ENCODE measurements around the gene TIAM1.
A peak's percentile ranks its signal among the peaks of the same experiment; 100 is the strongest.

Gene TIAM1

GRCh38 chr21:31356440-31356839 lies 12.4 kb upstream of the TIAM1 start:
- DNase-seq (ENCODE audit: low read depth in 4 of 4, low spot score in 1 of 4) = no peak

GRCh38 chr21:31354604-31355443 lies 10.8 kb upstream of the TIAM1 start:
- DNase-seq (ENCODE audit: low read depth in 4 of 4, low spot score in 1 of 4) = peak; percentile 47 to 69 (median 54)

GRCh38 chr21:31354122-31354521 lies 10.1 kb upstream of the TIAM1 start:
- DNase-seq (ENCODE audit: low read depth in 4 of 4, low spot score in 1 of 4) = no peak

- DNase-seq (ENCODE audit: low read depth in 4 of 4, low spot score in 1 of 4) = no peak
These were observed 8.8 kb upstream of the TIAM1 start for GRCh38 chr21:31352836-31353235.

DNA sequence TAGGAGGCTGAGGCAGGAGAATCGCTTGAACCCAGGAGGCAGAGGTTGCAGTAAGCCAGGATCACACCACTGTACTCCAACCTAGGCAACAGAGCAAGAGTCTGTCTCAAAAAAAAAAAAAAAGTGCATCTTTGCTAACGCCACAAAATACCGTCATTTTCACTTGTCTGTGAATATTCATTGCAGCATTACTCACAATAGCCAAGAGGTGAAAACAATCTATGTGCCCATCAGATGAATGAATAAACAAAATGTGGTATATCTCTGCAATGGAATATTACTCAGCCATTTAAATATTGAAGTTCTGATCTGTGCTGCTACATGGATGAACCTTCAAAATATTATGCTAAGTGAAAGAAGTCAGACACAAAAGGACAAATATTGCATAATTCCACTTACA lies 7.9 kb upstream of the TIAM1 start:
- no peak for DNase-seq (ENCODE audit: low read depth in 4 of 4, low spot score in 1 of 4)

GRCh38 chr21:31351438-31351837 lies 7.4 kb upstream of the TIAM1 start:
- no peak for DNase-seq (ENCODE audit: low read depth in 4 of 4, low spot score in 1 of 4)

DNA sequence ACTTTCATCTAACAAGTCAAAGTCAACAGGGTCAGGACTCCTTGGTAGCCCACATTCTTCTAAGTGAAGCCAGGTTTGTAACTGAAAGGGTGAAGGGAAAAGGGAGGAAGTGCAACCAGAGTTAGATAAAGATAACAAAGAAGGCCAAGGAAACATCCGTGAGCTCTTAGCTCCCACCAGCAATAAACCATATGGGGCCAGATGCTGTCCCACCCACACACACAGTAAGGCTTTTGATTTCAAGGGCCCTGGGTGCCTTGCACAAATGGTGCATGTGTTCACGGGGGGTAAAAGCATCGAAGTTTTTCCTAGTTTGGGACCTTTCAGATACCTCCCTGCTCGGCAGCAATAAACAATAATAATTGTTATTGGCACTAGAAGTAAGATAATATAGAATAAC lies 5.1 kb upstream of the TIAM1 start:
- DNase-seq (ENCODE audit: low read depth in 4 of 4, low spot score in 1 of 4) = no peak

DNA sequence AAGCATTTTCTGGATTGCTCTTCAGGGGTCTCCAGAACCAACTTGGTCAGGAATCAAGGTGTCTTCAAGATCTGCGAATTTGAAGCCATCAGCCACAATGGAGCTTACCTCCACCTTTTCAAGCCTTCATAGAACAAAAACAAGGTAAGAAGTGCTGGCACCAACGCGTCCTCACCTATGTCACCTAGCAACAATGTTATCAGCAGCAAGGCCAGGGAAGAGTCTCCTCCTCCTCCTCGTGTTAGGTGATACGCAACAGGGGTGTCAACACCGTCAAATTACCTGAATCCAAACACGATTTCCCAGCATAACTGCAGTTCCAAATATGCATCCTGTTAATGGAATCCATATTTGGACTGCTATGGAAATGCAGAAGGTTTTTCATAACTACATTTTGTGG lies 4.1 kb upstream of the TIAM1 start:
- no peak for DNase-seq (ENCODE audit: low read depth in 4 of 4, low spot score in 1 of 4)

DNA sequence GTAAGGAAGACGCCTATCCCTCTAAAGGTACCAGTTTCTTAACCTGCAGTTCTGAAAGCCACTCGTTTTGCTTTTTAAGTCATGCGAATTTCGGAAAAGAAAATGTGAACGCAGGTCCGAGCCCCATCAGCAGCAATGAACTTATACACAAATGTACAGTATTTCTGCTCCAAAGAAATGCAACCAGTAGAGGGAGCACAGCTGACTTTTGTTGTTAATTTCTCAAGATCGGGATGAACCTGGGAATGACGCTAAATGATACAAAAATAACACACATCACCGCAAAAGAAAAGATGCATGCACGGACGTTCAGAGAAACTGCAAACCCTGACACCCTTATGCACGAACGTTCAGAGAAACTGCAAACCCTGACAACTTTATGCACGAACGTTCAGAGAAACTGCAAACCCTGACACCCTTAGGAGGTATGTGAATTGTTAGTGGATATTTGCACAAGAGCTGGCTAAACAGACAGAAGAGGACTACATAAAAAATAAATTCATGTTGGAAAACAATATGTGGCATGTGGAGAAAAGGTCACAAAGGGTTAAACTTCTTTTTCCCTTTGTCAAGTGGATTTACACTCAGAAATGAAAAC lies 3.5 kb upstream of the TIAM1 start:
- DNase-seq (ENCODE audit: low read depth in 4 of 4, low spot score in 1 of 4) = no peak

GRCh38 chr21:31346256-31346821 lies 2.3 kb upstream of the TIAM1 start:
- DNase-seq (ENCODE audit: low read depth in 4 of 4, low spot score in 1 of 4) = no peak

- DNase-seq (ENCODE audit: low read depth in 4 of 4, low spot score in 1 of 4) = no peak
These were observed 1.1 kb upstream of the TIAM1 start for GRCh38 chr21:31345136-31345535.

- DNase-seq (ENCODE audit: low read depth in 4 of 4, low spot score in 1 of 4) = no peak
These were observed 991 bp downstream of the TIAM1 start for GRCh38 chr21:31343030-31343510.

DNA sequence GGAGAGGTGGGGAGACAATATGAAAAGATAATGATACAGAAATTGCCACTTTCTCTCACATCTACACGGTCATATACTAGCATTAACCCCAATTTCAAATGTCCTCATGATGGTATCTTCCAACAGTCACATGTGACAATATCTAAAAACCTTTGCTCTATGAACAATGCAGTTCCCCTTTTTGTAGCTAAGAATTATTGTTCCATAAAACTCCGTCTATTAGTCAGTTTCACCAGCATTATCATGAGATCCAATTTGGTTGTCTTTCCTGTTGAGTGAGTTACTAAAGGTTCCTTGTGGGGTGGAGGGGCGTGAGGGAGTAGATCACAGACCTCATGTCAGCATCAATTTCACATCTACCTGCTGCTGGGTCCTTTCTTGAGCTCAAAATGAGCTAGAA lies 1.7 kb downstream of the TIAM1 start:
- no peak for DNase-seq (ENCODE audit: low read depth in 4 of 4, low spot score in 1 of 4)

GRCh38 chr21:31340942-31341487 lies 3.0 kb downstream of the TIAM1 start:
- no peak for DNase-seq (ENCODE audit: low read depth in 4 of 4, low spot score in 1 of 4)

GRCh38 chr21:31340514-31340913 lies 3.5 kb downstream of the TIAM1 start:
- no peak for DNase-seq (ENCODE audit: low read depth in 4 of 4, low spot score in 1 of 4)

DNA sequence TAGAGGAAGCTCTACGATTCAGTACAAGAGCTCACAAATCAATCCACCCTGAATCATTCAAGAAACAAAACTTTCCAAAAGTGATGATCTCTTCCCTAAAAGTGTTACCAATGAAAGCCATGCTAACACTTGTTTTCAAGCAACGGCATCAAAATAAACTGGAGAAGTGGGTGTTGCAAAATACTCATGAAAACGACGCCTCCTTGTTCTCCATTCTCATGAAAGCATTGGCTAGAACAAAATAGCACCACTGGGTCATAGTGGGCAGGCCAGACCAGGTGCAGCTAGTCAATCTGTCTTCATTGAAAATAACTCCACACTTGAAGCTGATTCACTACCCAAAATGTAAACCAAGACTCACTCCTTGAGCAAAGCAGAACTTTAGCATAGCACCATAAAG lies 4.3 kb downstream of the TIAM1 start:
- DNase-seq (ENCODE audit: low read depth in 4 of 4, low spot score in 1 of 4) = no peak

- no peak for DNase-seq (ENCODE audit: low read depth in 4 of 4, low spot score in 1 of 4)
These were observed 5.1 kb downstream of the TIAM1 start for GRCh38 chr21:31338908-31339368.

DNA sequence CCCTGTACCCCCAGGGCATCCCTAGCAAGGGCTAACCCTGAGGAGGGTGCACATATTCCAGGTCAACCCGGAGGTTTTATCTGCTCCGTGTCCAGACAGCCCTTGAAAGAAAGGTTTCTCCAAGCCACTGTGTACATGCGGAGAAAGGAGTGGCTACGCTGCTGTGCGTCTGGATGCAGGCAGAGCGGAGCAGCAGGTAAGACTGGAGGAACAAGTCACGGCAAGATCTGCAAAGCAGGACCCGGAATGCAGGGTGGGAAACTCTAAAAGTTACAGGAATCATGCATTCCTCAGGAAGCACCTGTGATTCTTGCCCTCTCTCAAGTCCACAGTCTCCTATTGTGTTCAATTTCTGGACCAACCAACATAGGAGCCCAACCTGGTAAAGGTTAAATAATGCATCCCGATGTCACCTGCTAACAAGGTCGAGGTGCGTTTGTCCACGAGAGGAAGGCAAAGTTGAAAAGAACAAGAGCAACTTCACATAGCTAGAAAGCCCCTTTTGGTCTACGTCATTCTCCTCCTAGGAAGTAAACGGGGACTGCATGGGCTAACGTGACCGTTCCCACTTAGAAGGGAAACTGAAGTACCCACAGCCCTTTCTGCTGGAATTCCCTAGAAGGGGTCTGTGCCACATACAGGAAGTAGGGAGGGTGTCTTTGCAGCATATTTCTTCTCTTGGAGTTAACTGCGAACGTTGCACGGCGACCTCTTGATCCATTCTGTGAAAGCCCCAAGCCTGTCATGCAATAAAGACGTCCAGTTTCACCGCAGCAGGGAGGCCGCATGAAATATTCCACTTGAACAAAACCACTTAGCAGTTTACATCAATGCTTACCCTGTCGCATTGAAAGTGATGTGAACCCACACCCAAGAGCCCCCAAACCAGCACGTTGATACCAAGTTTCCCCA lies 5.8 kb downstream of the TIAM1 start:
- DNase-seq (ENCODE audit: low read depth in 4 of 4, low spot score in 1 of 4) = no peak

- no peak for DNase-seq (ENCODE audit: low read depth in 4 of 4, low spot score in 1 of 4)
These were observed 7.0 kb downstream of the TIAM1 start for GRCh38 chr21:31337086-31337485.

GRCh38 chr21:31336739-31337040 lies 7.4 kb downstream of the TIAM1 start:
- no peak for DNase-seq (ENCODE audit: low read depth in 4 of 4, low spot score in 1 of 4)
